CD8-positive, alpha-beta memory T cell (primary cell): Measurements from ENCODE around the gene HAPLN2. TPM values are rescaled to one million over a fixed set of nuclear protein-coding genes. Genes with fewer than 3 reads are reported as not detected.
A peak's percentile ranks its signal among the peaks of the same experiment; 100 is the strongest.

Source experiments
- CTCF ChIA-PET: fragments of 350-600 bp; sonication (Branson Sonifier 250); formaldehyde crosslinking; loops from one replicate; lab custom pipeline; 2021; ENCODE audit warnings: antibody characterized with exemption; lab: Charles Lee
- POLR2A ChIA-PET: fragments of 350-600 bp; sonication (Branson Sonifier 250); formaldehyde crosslinking; loops from one replicate; lab custom pipeline; 2021; ENCODE audit warnings: antibody characterized with exemption; lab: Charles Lee
- DNase-seq, 5 donors: peaks; one replicate each; pipeline versions ENCODE4 v3.0.0 to v3.0.0-alpha.2; 2020 to 2022; ENCODE audit warnings: mixed read lengths in 1 of 5
- H3K27ac ChIP-seq: one replicate; pipeline ENCODE4 v1.7.0; 2013; ENCODE audit warnings: low read depth, mild to moderate bottlenecking, low read length, moderate library complexity
- H3K27me3 ChIP-seq: 2 replicates; pipeline ENCODE4 v1.7.0; 2013; ENCODE audit warnings: low read length, mild to moderate bottlenecking; ENCODE audit not compliant: insufficient read depth, poor library complexity, severe bottlenecking
- H3K36me3 ChIP-seq: 2 replicates; pipeline ENCODE4 v1.7.0; 2013; ENCODE audit warnings: mild to moderate bottlenecking, low read length, moderate library complexity; ENCODE audit not compliant: insufficient read depth
- H3K4me1 ChIP-seq: 2 replicates; pipeline ENCODE4 v1.7.0; 2013; ENCODE audit warnings: mild to moderate bottlenecking, low read length, moderate library complexity; ENCODE audit not compliant: insufficient read depth
- H3K4me3 ChIP-seq: 2 replicates; pipeline ENCODE4 v1.7.0; 2013; ENCODE audit warnings: mild to moderate bottlenecking, low read length
- H3K9me3 ChIP-seq: 2 replicates; pipeline ENCODE4 v1.7.0; 2013; ENCODE audit warnings: mild to moderate bottlenecking, low read length
- H3K27ac Mint-ChIP-seq, 8 donors: one replicate each; pipeline ENCODE4 v1.8.0; 2020 to 2021; ENCODE audit warnings: mixed read lengths in 8 of 8, mild to moderate bottlenecking in 6 of 8, inconsistent platforms in 3 of 8, moderate library complexity in 3 of 8
- H3K27me3 Mint-ChIP-seq, 2 donors: one replicate each; pipeline ENCODE4 v1.8.0; 2020 to 2021; ENCODE audit warnings: mixed read lengths in 2 of 2, mild to moderate bottlenecking in 1 of 2, moderate library complexity in 1 of 2
- H3K36me3 Mint-ChIP-seq, 3 donors: one replicate each; pipeline ENCODE4 v1.8.0; 2020 to 2021; ENCODE audit warnings: mixed read lengths in 3 of 3, inconsistent platforms in 1 of 3, mild to moderate bottlenecking in 1 of 3
- H3K4me1 Mint-ChIP-seq, 3 donors: one replicate each; pipeline ENCODE4 v1.8.0; 2020 to 2021; ENCODE audit warnings: mixed read lengths in 3 of 3, inconsistent platforms in 1 of 3, mild to moderate bottlenecking in 1 of 3
- H3K4me3 Mint-ChIP-seq, 7 donors: one replicate each; pipeline ENCODE4 v1.8.0; 2020 to 2021; ENCODE audit warnings: mixed read lengths in 7 of 7, mild to moderate bottlenecking in 6 of 7, moderate library complexity in 4 of 7, inconsistent platforms in 2 of 7
- H3K9me3 Mint-ChIP-seq, 5 donors: one replicate each; pipeline ENCODE4 v1.8.0; 2020 to 2022; ENCODE audit warnings: mixed read lengths in 5 of 5, mild to moderate bottlenecking in 3 of 5, moderate library complexity in 2 of 5, inconsistent platforms in 1 of 5
- polyA plus RNA-seq: library from polyadenylated mRNA; unstranded; fragments of 300-500 nt; fragmentation: Illumina TruSeq; gene quantifications from one replicate; pipeline ENCODE4 v1.2.3, GENCODE V29; 2021
- total RNA-seq, 2 experiments: library from RNA; stranded (reverse); gene quantifications; one replicate each; pipeline ENCODE4 v1.2.3, GENCODE V29; 2021

The HAPLN2 gene
- total and polyA plus RNA-seq, 3 experiments from 2014 or later: not detected

DNA sequence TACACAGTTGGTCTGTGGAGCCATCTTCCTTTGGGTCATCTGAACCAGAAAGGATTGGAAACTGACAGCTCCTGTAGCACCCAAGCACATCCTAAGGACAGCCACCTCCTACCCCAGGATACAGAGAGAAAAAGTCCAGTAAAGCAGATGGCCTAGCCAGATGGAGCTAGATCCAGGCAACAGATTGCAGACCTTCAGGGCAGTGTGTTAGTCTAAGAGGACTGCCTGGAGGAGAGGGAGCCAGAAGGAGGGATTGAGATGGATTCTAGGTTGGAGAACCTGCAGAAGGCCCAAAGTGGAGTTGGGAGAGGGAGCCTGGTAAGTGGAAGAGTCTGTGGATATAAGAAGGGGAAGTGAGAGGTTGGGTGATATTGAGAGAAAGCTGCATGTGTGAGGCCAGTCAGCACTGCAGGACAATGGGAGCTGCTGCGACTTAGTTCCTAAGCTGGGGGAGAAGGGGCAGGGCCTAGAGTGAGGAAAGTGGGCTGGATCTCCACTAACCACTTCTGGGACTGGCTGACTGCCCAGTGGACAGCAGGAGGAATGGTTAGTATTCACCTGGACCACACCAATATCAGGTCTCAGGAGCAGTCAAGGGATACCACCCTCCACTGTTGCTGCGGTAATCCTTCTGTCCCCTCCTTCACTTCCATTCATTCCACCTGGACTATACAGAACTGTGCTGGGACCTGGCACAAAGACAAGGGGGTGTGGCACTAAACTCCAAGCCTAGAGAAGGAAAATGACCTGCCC lies 36.1 kb downstream of the HAPLN2 start:
- Histone ChIP-seq H3K27ac (no peak overlapping the region), H3K4me1 (peaks cover 38% of the 10 kb centered on the region), H3K36me3 (no peaks in the 10 kb centered on the region), H3K4me3 (no peak overlapping the region), H3K27me3 (peaks cover 34% of the 10 kb centered on the region), H3K9me3 (no peaks in the 10 kb centered on the region)
- DNase-seq: peak in 1 of 5 donors; percentile 27
- Mint-ChIP-seq H3K27ac (peak overlapping the region in 2 of 8 donors; percentile 15 to 37), H3K36me3 (peaks cover 0 to 8% (median 2%) of the 10 kb centered on the region in 3 donors), H3K4me1 (peaks cover 23 to 41% (median 29%) of the 10 kb centered on the region in 3 donors), H3K27me3 (peaks cover 43 to 66% of the 10 kb centered on the region in 2 donors), H3K9me3 (no peaks in the 10 kb centered on the region), H3K4me3 (peak overlapping the region in 1 of 7 donors; percentile 65)
- ChIA-PET POLR2A (no interaction called here), CTCF (interaction anchor here (1.1 to 7.6 kb wide), 3 partner anchors 30 to 289 kb away, joined by 3 to 93 read pairs (median 3); no protein-coding TSS in a partner anchor)

DNA sequence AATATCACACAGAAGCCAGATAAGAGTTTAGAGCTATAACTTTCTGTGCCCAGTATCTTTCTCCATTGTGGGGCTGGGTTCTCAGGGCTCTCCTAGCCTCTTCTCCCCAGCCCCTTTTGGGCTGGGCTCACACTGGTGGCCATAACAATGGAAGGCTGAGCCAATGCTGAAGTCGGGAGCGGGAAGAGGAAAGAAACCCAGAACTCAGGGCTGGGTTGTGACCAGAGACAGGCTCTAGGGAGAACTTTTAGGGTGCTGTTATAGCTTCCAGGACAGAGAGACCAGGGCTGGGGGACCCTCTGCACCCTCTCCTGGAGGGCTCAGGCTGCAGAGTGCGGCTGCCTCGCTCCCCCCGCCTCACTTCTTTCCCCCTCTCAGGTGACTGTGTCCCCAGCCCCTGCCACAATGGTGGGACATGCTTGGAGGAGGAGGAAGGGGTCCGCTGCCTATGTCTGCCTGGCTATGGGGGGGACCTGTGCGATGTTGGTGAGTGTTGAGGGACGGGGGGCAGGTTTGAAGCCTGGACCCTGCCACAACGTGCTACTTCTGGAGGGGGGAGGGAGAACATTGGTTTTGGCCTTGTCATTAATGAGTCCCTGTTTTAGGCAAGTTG lies 36.8 kb downstream of the HAPLN2 start:
- Histone ChIP-seq H3K27me3 (peaks cover 34% of the 10 kb centered on the region), H3K27ac (no peak overlapping the region), H3K4me1 (peaks cover 45% of the 10 kb centered on the region), H3K9me3 (no peaks in the 10 kb centered on the region), H3K4me3 (no peak overlapping the region), H3K36me3 (no peaks in the 10 kb centered on the region)
- peaks cover 41 to 61% of the 10 kb centered on the region in 2 donors for H3K27me3 Mint-ChIP-seq
- H3K4me1 Mint-ChIP-seq: peaks cover 28 to 48% (median 36%) of the 10 kb centered on the region in 3 donors
- H3K36me3 Mint-ChIP-seq: peaks cover 0 to 8% (median 2%) of the 10 kb centered on the region in 3 donors
- POLR2A ChIA-PET: no interaction called here
- H3K4me3 Mint-ChIP-seq: peak overlapping the region in 4 of 7 donors; percentile 20 to 80 (median 79)
- H3K9me3 Mint-ChIP-seq: no peaks in the 10 kb centered on the region
- DNase-seq: peak in 1 of 5 donors; percentile 42
- H3K27ac Mint-ChIP-seq: peak overlapping the region in 2 of 8 donors; percentile 37 to 83
- CTCF ChIA-PET: interaction anchor here (1.1 to 7.6 kb wide), 3 partner anchors 30 to 290 kb away, joined by 3 to 93 read pairs (median 3); no protein-coding TSS in a partner anchor

DNA sequence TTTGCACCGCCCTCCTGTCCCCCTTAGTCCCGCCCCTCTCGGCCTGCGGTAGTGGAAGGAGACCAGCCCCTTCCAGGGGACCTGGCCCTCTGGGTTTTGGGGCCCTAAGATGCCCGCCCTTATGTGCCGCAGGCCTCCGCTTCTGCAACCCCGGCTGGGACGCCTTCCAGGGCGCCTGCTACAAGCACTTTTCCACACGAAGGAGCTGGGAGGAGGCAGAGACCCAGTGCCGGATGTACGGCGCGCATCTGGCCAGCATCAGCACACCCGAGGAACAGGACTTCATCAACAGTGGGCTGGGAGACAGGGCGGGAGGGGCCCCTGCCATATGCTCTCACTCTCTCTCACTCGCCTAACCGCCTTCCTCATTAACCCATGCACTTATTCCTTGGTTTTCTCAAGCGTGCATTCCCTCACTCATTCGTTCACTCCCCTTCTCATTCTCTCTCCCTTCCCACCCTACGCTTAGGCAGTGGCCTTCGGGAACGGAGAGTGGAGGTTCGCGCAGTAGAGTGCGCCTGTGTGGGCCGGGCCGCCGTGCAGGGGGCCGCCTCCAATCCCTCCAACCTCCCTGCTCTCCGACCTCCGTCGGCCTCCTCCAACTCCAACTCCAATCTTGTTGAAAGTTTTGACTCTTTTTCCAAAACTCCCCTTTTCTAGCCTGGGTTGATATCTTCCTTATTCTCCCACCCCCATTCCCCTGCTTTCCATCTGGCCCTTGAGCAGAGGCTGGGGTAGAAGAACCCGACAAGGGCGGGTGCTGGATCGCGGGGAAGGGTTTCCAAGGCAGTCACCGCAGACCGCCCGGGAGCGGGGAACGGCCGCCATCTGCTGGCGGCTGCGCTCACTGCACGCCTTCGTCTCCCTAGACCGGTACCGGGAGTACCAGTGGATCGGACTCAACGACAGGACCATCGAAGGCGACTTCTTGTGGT lies 37.9 kb downstream of the HAPLN2 start:
- Histone ChIP-seq H3K4me3 (peak overlapping the region; percentile 61), H3K4me1 (peaks cover 56% of the 10 kb centered on the region), H3K36me3 (no peaks in the 10 kb centered on the region), H3K9me3 (no peaks in the 10 kb centered on the region), H3K27me3 (peaks cover 31% of the 10 kb centered on the region), H3K27ac (peak overlapping the region; percentile 14)
- CTCF ChIA-PET: interaction anchor here (0.9 to 7.6 kb wide), 11 partner anchors 8 to 271 kb away, joined by 3 to 93 read pairs (median 4); partner anchors contain the start of genes BCAN, CRABP2 and NES
- peaks cover 35 to 58% (median 43%) of the 10 kb centered on the region in 3 donors for H3K4me1 Mint-ChIP-seq
- H3K27me3 Mint-ChIP-seq: peaks cover 35 to 53% of the 10 kb centered on the region in 2 donors
- peak overlapping the region; percentile 28 to 92 (median 80) for H3K4me3 Mint-ChIP-seq
- peak; percentile 59 to 75 (median 67) for DNase-seq
- H3K9me3 Mint-ChIP-seq: no peaks in the 10 kb centered on the region
- POLR2A ChIA-PET: interaction anchor here (0.9 kb wide), 1 partner anchor 66 kb away, joined by 3 read pairs; the partner anchor contains the start of gene NAXE
- peaks cover 0 to 8% (median 2%) of the 10 kb centered on the region in 3 donors for H3K36me3 Mint-ChIP-seq
- peak overlapping the region in 5 of 8 donors; percentile 28 to 83 (median 70) for H3K27ac Mint-ChIP-seq

DNA sequence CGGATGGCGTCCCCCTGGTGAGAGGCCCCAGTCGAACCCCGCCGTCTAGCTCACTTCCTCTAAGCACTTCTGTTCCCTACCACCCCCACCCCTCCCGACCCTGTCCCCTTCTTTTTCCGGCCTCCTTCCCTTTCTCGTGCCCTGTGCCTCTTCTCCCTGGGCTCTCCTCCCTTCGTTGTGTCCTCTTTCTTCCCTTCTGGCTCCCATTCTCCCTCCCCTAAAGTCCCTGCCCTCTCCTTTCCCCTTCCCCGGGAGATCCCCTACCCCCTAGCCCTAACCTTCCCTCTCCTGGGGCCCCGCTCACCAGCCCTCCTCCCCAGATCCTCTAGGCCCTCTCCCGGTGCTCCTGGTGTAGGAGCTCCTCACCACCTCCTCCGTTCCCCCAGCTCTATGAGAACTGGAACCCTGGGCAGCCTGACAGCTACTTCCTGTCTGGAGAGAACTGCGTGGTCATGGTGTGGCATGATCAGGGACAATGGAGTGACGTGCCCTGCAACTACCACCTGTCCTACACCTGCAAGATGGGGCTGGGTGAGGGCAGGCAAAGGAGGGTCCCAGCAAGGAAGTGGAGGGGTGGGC lies 38.6 kb downstream of the HAPLN2 start:
- no peaks in the 10 kb centered on the region for H3K36me3 ChIP-seq
- Mint-ChIP-seq H3K4me1 (peaks cover 35 to 60% (median 44%) of the 10 kb centered on the region in 3 donors), H3K9me3 (no peaks in the 10 kb centered on the region), H3K27ac (peak overlapping the region in 6 of 8 donors; percentile 28 to 95 (median 71)), H3K4me3 (peak overlapping the region; percentile 28 to 92 (median 80)), H3K36me3 (peaks cover 0 to 8% (median 2%) of the 10 kb centered on the region in 3 donors), H3K27me3 (peaks cover 32 to 47% of the 10 kb centered on the region in 2 donors)
- no peaks in the 10 kb centered on the region for H3K9me3 ChIP-seq
- peak overlapping the region; percentile 14 for H3K27ac ChIP-seq
- H3K27me3 ChIP-seq: peaks cover 26% of the 10 kb centered on the region
- peaks cover 58% of the 10 kb centered on the region for H3K4me1 ChIP-seq
- POLR2A ChIA-PET: interaction anchor here (0.9 kb wide), 1 partner anchor 67 kb away, joined by 3 read pairs; the partner anchor contains the start of gene NAXE
- CTCF ChIA-PET: interaction anchor here (0.9 to 7.6 kb wide), 11 partner anchors 9 to 272 kb away, joined by 3 to 93 read pairs (median 4); partner anchors contain the start of genes BCAN, CRABP2 and NES
- DNase-seq: peak in 1 of 5 donors; percentile 41
- H3K4me3 ChIP-seq: peak overlapping the region; percentile 61

DNA sequence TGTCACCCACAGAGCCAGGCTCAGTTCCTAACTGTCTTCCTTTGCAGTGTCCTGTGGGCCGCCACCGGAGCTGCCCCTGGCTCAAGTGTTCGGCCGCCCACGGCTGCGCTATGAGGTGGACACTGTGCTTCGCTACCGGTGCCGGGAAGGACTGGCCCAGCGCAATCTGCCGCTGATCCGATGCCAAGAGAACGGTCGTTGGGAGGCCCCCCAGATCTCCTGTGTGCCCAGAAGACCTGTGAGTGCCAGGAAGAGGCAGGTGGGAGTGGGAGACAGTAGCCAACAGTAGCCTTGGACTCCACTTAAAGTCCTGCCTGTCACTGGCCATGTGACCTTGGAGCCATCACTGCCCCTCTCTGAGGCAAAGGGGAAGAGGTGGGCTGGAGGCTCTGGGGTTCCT lies 39.3 kb downstream of the HAPLN2 start:
- peaks cover 58% of the 10 kb centered on the region for H3K4me1 ChIP-seq
- H3K27ac ChIP-seq: no peak overlapping the region
- DNase-seq: no peak
- Mint-ChIP-seq H3K4me1 (peaks cover 35 to 60% (median 44%) of the 10 kb centered on the region in 3 donors), H3K27me3 (peaks cover 26 to 40% of the 10 kb centered on the region in 2 donors), H3K4me3 (peak overlapping the region in 3 of 7 donors; percentile 17 to 87 (median 58)), H3K27ac (no peak overlapping the region), H3K9me3 (no peaks in the 10 kb centered on the region), H3K36me3 (peaks cover 0 to 4% (median 0%) of the 10 kb centered on the region in 3 donors)
- H3K36me3 ChIP-seq: no peaks in the 10 kb centered on the region
- H3K27me3 ChIP-seq: peaks cover 26% of the 10 kb centered on the region
- CTCF ChIA-PET: interaction anchor here (0.9 to 7.6 kb wide), 10 partner anchors 9 to 272 kb away, joined by 3 to 93 read pairs (median 4); partner anchors contain the start of genes BCAN and CRABP2
- H3K9me3 ChIP-seq: no peaks in the 10 kb centered on the region
- POLR2A ChIA-PET: interaction anchor here (0.9 kb wide), 1 partner anchor 67 kb away, joined by 3 read pairs; the partner anchor contains the start of gene NAXE
- H3K4me3 ChIP-seq: no peak overlapping the region

DNA sequence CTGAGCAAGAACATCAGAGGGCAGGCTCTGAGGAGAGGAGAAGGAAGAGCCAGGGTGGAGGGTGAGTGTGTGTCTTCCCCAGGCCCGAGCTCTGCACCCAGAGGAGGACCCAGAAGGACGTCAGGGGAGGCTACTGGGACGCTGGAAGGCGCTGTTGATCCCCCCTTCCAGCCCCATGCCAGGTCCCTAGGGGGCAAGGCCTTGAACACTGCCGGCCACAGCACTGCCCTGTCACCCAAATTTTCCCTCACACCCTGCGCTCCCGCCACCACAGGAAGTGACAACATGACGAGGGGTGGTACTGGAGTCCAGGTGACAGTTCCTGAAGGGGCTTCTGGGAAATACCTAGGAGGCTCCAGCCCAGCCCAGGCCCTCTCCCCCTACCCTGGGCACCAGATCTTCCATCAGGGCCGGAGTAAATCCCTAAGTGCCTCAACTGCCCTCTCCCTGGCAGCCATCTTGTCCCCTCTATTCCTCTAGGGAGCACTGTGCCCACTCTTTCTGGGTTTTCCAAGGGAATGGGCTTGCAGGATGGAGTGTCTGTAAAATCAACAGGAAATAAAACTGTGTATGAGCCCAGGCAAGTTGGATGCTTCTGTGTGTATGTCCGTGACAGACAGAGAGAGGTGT lies 39.8 kb downstream of the HAPLN2 start:
- DNase-seq: no peak
- H3K4me3 Mint-ChIP-seq: peak overlapping the region in 5 of 7 donors; percentile 16 to 87 (median 62)
- peaks cover 58% of the 10 kb centered on the region for H3K4me1 ChIP-seq
- ChIA-PET POLR2A (no interaction called here), CTCF (interaction anchor here (0.7 to 7.6 kb wide), 21 partner anchors 9 to 1548 kb away, joined by 3 to 93 read pairs (median 4); partner anchors contain the start of genes CRABP2 and NES)
- H3K27ac ChIP-seq: peak overlapping the region; percentile 27
- H3K4me3 ChIP-seq: peak overlapping the region; percentile 36
- peak overlapping the region in 2 of 8 donors; percentile 76 to 86 for H3K27ac Mint-ChIP-seq
- no peaks in the 10 kb centered on the region for H3K9me3 Mint-ChIP-seq
- H3K36me3 Mint-ChIP-seq: no peaks in the 10 kb centered on the region
- H3K4me1 Mint-ChIP-seq: peaks cover 35 to 60% (median 44%) of the 10 kb centered on the region in 3 donors
- H3K9me3 ChIP-seq: no peaks in the 10 kb centered on the region
- H3K27me3 ChIP-seq: peaks cover 26% of the 10 kb centered on the region
- peaks cover 24 to 35% of the 10 kb centered on the region in 2 donors for H3K27me3 Mint-ChIP-seq
- no peaks in the 10 kb centered on the region for H3K36me3 ChIP-seq
